A673 (cell line): ENCODE data around the gene ITGBL1.

Experiments
- CTCF ChIP-seq: fragments of 300-800, 200-600 bp; sonication (generic); conservative IDR thresholded peaks from 2 replicates; pipeline ENCODE4 v1.5.1; 2017; ENCODE audit warnings: low read depth, mild to moderate bottlenecking, antibody characterized with exemption, low read length, moderate library complexity, mixed read lengths
- EZH2 ChIP-seq: fragments of 200-600 bp; sonication (generic); IDR thresholded peaks from 2 replicates; pipeline ENCODE4 v1.6.1; 2017; ENCODE audit warnings: borderline replicate concordance, low read depth, mild to moderate bottlenecking, mixed read lengths, antibody characterized with exemption, low read length; ENCODE audit not compliant: poor library complexity, severe bottlenecking

- no peak for TF ChIP-seq CTCF
- no peak for TF ChIP-seq EZH2
Observed at GRCh38 chr13:101645871-101646270, 193.4 kb downstream of the ITGBL1 start.
